GM18858 (cell line): ENCODE results near the gene CCDC183.
"Not testable (repeated sequence)": the region's sequence is repeated elsewhere in the genome, so short reads cannot be mapped to it uniquely, and the experiment has no call there.

Source experiments
- ATAC-seq: cut with Tn5 transposase; IDR thresholded peaks from one replicate; pipeline ENCODE4 v1.9.1; 2021; ENCODE audit not compliant: unreplicated experiment

Gene CCDC183

DNA sequence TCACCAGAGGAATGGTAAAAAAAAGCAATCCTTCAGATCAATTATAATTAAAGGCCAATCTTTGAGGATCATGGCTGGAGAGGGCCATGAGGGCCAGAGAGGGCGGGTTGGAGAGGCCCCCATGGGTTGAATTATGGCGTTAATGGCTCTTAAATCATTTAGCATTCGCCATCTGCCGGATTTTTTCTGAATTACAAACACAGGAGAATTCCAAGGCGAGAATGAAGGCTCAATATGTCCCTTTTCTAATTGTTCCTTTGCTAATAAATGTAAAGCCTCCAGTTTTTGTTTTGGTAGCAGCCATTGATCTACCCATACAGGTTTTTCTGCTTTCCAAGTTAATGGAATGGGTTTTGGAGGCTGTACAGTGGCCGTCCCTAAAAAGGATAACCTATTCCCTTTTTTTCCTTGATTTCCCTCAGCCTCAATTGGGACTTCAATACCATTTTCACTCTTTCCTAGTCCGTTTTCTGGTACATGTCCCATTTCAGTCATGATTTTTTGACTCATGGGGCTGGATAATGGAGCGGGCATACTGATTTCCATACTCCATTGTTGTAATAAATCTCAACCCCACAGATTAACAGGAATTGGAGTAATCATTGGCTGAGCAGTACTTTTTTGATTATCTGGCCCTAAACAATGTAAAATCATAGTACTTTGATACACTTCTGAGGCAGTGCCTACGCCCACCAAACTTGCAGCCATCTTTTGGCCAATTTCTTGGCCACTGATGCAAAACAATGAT, 11.7 kb upstream of the CCDC183 start:
- ATAC-seq = no peak

DNA sequence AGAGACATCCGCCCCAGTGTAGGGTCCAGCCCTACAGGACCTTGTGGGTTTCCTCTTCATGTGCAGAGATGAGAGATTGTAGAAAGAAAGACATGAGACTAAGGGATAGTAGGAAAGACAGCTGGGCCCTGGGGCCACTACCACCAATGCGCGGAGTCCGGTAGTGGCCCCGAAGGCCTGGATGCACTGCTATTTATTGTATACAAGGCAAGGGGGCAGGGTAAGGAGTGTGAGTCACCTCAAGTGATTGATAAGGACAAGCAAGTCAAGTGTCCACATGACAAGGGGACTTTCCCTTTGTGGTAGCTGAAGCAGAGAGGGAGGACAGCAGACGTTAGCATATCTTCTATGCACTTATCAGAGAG, 11.2 kb upstream of the CCDC183 start:
- no peak for ATAC-seq

DNA sequence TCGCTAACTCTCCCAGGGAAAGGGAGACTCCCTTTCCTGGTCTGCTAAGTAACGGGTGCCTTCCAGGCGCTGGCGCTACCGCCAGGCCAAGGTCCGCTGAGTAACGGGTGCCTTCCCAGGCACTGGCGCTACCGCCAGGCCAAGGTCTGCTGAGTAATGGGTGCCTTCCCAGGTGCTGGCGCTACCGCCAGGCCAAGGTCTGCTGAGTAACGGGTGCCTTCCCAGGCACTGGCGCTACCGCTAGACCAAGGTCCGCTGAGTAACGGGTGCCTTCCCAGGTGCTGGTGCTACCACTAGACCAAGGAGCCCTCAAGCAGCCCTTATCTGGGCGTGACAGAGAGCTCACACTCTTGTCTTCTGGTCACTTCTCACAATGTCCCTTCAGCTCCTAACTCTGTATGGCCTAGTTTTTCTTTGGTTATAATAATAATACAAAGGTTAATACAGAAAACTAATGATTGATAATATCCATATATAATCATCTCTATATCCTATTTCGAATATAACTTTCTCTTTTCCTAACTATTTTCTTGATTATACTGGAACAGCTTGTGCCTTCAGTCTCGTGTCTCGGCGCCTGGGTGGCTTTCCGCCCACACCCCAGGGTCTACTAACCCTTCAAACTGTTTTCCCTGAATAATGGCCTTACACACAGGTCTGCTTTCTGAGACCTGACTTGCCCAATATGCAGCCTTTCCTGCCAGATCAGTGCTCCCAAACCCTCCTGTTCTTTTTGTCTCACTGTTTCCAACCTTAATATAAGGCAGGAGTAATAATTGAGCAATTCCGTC, 10.4 kb upstream of the CCDC183 start:
- not testable (repeated sequence) for ATAC-seq

DNA sequence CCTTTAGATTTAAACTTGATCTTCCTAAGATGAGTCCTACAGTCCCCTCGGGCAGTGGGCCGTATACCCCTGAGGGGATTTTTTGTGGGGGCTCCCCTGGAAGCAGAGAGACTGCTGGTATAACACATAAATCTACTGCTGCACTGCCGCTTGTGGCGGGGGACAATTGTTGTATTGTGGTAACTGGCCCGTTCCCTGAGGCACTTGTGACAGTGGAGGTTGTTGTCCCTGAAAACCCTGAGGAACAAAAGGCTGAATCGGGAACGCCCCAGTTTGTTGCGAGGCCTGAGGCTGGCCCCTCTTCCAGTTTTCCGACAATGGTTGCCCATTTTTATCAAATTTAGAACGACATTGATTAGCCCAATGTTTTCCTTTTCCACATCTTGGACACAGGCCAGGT, 9.7 kb upstream of the CCDC183 start:
- ATAC-seq = no peak

DNA sequence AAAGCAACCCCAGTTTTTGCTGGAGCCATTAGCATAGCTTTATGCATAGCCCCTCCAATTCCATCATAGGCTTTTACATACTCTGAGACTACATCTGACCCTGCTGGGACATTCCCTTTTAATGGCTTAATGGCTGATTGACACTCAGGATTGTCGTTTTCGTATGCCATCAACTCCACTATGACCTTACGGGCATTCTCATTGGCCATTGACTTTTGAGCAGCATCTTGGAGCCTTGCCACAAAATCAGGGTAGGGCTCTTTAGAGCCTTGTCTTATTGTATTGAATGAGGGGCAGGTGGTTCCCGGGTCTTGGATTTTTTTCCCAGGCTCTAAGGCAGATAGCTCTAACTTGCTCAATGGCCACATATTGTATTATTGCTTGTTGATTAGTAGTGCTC, 9.2 kb upstream of the CCDC183 start:
- ATAC-seq = not testable (repeated sequence)

DNA sequence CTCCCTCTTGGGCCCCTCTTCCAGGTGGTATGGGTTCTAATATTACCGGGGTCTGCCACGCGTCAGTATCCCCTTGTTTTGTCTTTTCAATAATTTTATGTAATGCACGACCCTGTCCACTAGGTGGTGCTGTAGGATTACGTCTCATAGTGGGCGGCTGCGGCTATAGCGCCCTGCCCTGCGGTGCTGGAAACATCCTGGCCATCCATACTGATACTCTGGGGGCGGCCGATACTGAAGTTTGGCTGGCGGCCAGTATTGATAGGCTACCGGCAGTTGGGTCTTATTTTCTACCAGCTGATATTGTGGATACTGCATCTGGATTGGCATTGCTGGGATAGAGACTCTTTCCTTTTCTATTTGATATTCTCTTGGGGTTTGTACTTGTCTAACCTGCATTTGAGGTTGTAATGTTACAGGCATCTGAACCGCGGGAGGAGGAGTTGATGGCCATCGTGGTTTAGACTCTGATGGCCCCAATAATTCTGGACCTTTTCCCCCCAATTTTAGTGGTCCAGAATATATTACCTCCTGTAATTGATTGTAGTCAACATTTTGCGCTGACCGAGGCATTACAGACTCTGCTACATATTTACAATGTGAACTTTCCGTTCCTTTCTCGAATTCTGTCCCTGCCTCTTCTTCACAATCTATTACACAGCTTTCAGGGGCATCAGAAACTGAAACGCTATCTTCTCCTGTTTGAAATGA, 8.3 kb upstream of the CCDC183 start:
- no peak for ATAC-seq

DNA sequence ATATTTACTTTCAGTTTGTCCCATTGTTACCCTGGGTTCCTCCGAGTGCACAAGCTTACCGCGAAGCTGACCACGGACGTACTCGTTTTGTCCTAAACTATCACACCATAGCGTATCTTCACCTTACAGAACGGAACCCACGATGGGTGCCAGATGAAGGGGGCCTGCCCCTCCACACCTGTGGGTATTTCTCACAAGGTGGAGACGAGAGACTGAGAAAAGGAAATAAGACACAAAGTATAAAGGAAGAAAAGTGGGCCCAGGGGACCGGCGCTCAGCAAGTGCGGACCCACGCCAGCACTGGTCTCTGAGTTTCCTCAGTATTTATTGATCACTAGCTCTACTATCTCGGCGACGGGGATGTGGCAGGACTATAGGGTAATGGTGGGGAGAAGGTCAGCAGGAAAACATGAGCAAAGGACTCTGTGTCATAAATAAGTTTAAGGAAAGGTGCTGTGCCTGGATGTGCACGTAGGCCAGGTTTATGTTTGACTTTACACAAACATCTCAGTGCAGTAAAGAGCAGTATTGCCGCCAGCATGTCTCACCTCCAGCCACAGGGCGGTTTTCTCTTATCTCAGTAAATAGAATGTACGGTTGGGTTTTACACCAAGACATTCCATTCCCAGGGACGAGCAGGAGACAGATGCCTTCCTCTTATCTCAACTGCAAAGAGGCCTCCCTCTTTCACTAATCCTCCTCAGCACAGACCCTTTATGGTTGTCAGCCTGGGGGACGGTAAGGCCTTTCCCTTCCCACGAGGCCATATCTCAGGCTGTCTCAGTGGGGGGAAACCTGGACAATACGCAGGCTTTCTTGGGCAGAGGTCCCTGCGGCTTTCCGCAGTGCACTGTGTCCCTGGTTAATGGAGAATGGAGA, 7.3 kb upstream of the CCDC183 start:
- not testable (repeated sequence) for ATAC-seq

DNA sequence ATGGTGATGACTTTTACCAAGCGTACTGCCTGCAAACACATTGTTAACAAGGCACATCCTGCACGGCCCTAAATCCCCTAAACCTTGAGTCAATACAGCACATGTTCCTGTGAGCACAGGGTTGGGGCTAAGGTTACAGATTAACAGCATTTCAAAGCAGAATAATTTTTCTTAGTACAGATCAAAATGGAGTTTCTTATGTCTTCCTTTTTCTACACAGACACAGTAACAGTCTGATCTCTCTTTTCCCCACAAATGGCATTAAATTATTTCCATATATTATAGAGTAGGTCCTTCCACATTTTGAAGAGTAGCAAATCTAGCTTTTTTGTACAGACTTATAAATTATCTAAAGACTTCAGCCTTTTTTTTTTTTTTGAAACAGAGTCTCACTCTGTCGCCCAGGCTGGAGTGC, 6.6 kb upstream of the CCDC183 start:
- ATAC-seq = no peak

DNA sequence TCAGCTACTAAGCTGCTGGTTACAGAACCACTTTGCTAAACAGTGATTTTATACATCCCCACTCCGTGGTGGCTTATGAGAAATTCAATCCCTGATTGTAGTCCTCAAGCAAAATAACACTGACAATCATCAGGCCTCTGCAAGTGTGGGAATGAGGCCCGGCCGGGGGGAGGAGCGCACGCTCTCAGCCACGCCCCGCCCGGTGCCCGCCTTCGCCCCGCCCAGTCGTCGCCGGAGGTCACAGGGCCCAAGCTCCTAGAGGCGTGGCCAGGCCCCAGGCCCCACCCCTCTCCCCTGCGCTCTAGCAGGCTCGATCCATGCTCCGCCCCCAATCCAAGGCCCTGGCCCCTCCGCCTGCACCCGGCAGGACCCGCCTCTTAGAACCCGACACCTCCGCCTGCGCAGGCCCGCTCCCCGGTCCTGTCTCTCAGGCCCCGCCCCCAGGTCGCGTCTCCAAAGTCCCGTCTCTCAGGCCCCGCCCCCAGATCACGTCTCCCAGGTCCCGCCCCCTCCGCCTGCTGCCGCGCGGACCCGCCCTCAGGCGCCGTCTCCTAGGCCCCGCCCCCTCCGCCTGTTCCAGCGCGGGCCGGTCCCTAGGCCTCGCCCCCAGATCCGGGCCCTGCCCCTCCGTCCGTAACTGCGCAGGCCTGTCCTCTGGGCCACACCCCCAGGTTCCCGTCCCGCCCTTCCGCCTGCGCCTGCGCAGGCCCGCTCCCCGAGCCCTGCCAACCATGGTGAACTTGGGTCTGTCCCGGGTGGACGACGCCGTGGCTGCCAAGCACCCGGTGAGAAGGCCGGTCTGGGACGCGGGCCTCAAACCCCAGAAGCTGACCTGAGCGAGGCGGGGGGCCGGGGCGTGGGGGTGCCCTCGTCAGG, 5.3 kb upstream of the CCDC183 start, which contains the start of gene TMEM141:
Gene TMEM141 (plus strand): TSS at position 705 of the 876 bp plus-strand sequence. CDS start 27 bp downstream, at position 732.
- peak; percentile 57 for ATAC-seq

DNA sequence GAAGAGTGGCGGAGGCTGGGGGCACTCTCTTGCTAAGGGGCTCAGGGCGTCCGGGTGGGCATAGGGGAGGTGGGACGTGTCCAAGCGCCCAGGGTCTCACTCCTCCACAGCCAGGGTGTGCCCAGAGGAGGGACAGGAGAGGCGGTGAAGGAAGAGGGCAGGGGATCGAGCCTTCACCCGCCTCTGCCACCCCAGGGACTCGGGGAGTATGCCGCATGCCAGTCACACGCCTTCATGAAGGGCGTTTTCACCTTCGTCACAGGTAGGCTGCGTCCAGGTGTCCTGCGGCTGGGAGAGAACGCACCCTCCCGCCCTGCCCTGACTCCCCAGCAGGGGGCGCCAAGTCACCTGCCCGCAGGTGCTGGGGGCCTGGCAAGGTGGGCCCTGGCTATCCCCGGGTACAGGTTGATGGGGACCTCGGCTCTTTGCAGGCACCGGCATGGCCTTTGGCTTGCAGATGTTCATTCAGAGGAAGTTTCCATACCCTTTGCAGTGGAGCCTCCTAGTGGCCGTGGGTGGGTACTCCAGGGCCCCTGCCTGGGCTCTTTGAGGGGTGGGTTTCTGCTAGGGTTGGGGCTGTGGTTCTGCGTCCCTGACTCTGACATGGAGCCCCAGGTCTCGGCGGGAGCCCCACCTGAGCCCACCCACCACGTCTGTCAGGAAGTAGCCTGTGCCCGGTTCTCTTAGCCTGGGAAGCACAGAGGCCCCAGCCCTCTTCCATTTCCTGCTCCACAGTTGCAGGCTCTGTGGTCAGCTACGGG, 4.4 kb upstream of the CCDC183 start:
- no peak for ATAC-seq

DNA sequence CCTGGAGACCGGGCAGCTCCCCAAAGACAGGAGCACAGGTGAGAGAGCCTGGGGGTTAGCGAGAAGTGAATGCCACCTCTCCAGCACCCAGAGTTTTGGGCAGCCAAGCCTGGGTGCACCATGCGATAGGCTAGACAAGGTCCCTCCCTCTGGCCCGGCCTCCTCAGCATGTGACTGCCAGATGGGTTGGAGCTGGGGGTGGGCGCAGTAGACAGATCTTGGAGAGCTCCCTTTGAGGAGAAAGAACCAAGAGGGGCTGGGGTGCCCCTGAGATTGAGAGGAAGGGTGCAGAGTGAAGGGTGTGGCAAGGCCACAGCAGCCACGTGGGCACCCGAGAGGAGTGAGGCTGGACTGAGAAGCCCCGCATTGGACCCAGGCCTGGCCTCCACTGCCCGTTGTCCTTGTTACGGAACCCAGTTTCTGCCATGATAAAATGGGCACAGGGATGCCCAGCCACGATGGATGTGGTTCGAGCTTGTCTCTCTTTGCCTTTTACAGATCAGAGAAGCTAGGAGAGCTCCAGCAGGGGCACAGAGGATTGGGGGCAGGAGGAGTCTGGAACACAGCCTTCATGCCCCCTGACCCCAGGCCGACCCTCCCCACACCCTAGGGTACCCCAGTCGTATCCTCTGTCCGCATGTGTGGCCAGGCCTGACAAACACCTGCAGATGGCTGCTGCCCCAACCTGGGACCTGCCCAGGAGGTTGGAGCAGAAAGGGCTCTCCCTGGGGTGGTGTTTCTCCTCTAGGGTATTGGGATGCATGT, 3.6 kb upstream of the CCDC183 start:
- no peak for ATAC-seq

DNA sequence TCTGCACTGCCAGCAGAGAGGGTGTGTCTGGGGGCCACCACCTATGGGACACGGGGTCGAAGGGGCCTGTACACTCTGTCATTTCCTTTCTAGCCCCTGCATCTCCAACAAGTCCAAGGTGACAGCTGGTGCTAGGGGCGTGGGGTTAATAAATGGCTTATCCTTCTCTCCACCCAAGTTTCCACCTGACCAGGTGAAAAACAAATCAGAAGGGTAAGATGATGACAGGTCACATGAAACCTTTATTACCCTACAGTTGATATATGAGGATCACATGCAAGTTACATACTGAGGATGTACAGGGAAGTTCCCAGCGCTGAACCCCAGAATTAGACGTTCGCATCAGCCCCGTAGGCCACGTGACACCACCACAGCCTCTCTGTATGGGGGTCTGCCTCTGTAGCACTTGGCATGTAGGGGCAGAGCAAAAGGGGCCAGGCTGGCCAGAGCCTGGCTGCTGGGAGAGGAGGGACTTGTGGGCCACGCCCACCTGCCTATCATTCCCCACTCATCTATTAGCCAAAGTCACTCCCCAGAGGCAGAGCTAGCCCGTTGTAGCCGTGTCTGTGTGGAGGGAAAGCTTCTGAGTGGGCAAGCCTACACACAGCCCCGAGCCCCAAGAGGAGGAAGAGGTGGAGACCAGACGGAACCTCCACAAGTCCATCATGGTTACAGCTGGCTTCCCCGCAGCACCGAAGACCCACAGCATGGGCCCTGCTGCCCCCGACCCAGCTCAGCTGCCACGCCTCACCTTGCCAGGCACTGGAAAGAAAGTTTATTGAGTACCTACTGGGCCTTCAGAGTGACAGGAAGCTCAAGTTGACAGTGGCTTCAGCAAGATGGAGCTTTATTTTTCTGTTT, 2.8 kb upstream of the CCDC183 start:
- no peak for ATAC-seq

DNA sequence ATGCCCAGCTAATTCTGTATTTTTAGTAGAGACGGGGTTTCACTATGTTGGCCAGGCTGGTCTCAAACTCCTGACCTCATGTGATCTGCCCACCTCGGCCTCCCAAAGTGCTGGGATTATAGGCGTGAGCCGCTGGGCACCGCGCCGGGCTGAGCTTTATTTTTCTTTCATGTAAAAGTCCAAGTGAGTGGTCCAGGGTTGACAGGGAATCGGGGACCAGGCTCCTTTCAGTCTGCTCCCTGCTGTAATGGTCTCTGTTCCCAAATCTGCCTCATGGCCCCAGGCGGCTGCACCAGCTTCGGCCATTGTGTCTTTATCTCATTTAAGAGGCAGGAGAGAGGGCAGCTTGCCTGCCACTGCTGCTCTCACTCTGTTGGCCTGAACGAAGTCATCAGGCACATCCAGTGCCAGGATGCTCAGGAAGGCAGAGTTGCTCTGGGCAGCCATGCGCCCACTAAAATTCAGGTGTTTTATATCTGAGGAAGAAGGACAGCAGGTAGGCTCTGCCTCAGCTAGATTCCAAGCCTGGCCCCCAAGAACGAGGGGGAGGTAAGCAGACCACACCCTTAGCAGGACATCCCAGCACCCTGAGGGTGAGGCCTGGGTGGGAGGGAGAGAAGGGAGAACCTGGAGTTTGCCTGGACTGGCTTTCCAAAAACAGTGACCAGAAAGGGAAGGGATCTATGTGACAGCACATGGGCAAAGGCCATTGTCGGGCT, 1.7 kb upstream of the CCDC183 start:
- ATAC-seq = no peak

DNA sequence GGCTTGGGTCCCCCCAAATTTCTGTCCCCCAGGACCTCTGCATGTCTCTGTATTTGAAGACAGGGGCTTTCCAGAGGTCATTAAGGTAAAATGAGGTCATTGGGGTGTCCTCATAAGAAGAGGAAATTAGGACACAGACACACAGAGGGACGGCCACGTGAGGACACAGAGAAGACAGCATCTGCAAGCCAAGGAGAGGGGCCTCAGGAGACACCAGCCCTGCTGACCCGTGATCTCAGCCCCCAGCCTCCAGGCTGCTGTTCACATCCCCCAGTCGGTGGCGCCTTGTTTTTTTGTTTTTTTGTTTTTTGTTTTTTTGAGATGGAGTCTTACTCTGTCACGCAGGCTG, 1.2 kb upstream of the CCDC183 start:
- no peak for ATAC-seq

DNA sequence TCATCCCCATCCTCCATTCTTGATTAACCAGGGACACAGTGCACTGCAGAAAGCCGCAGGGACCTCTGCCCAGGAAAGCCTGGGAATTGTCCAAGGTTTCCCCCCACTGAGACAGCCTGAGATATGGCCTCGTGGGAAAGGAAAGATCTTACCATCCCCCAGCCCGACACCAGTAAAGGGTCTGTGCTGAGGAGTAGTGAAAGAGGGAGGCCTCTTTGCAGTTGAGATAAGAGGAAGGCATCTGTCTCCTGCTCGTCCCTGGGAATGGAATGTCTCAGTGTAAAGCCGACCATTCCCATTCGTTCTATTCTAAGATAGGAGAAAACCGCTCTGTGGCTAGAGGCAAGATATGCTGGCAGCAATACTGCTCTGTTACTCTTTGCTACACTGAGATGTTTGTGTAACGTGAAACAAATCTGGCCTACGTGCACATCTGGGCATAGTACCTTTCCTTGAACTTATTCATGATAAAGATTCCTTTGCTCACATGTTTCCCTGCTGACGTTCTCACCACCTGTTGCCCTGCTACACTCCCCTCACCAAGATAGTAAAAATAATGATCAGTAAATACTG, 723 bp downstream of the CCDC183 start:
- not testable (repeated sequence) for ATAC-seq

DNA sequence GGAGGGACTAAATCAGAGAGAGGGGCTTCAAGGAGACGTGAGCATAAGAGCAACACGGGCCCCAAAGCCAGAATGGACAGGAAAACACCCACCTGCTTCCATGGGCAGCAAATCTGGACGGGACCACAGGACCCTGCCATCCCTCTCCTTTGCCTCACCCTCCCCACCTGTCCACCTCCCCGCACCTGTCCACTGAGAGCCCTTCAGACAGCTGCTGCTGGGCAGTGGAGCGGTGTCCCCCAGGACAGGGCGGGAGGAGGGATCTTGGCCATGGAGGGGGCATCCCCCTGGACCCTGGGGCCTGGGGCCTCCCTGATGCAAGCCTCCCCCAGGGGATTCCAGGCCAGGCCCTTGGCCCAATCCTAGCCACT, 2.6 kb downstream of the CCDC183 start:
- no peak for ATAC-seq
